Vagina (tissue), 2 donors: Measurements from ENCODE around the gene PLA2G2D. TPM values are rescaled to one million over a fixed set of nuclear protein-coding genes. Genes with fewer than 3 reads are reported as not detected.

Experiments used
- DNase-seq, 2 donors: peaks; one replicate each; pipeline ENCODE4 v3.0.0-alpha.2; 2017; ENCODE audit errors: extremely low spot score in 2 of 2
- H3K27ac ChIP-seq: fragments of 200-600 bp; sonication (generic); one replicate; pipeline ENCODE4 v1.5.1; 2019
- H3K27me3 ChIP-seq: fragments of 200-600 bp; sonication (generic); one replicate; pipeline ENCODE4 v1.5.1; 2019
- H3K36me3 ChIP-seq, 2 donors: fragments of 200-600 bp; sonication (generic); one replicate each; pipeline ENCODE4 v1.5.1; 2017 to 2019
- H3K4me1 ChIP-seq: fragments of 200-600 bp; sonication (generic); one replicate; pipeline ENCODE4 v1.5.1; 2019
- H3K4me3 ChIP-seq, 2 donors: fragments of 200-600 bp; sonication (generic); 1 replicate in 1 of 2; 2 replicates in 1 of 2; pipeline ENCODE4 v1.5.1; 2016 to 2019
- H3K9me3 ChIP-seq: fragments of 200-600 bp; sonication (generic); one replicate; pipeline ENCODE4 v1.5.1; 2019
- CTCF ChIP-seq, 3 experiments: fragments of 450-650 bp in 2 of 3; fragments of 200-600 bp in 1 of 3; sonication (generic) in 1 of 3; IDR thresholded peaks; one replicate each; pipeline ENCODE4 v1.5.1; 2017 to 2019; ENCODE audit warnings: antibody characterized with exemption in 3 of 3, mild to moderate bottlenecking in 2 of 3, moderate library complexity in 2 of 3
- POLR2A ChIP-seq, 2 donors: fragments of 450-650 bp; IDR thresholded peaks; one replicate each; pipeline ENCODE4 v1.6.1; 2017; ENCODE audit warnings: antibody characterized with exemption in 2 of 2, mild to moderate bottlenecking in 2 of 2, moderate library complexity in 2 of 2
- POLR2AphosphoS5 ChIP-seq, 2 donors: sonication (generic); formaldehyde crosslinking; IDR thresholded peaks; one replicate each; pipeline ENCODE4 v1.9.0; 2017; ENCODE audit warnings: antibody characterized with exemption in 2 of 2, mild to moderate bottlenecking in 2 of 2, low read depth in 1 of 2; ENCODE audit not compliant: insufficient read depth in 1 of 2
- intact Hi-C: fragments of 100-400 bp; cut with DNase I; formaldehyde crosslinking; loops from one replicate; pipeline ENCODE4 v1.15.1; 2023
- total RNA-seq: library from RNA; depleted of rRNA; stranded (reverse); fragments of >200 nt; gene quantifications from one replicate; pipeline ENCODE4 v1.2.3, GENCODE V29; 2016

The PLA2G2D gene
- total RNA-seq, 1 donor from 2014 or later = not detected

GRCh38 chr1:20148571-20149500, 29.5 kb upstream of the PLA2G2D start:
- no peak overlapping the region for H3K27ac ChIP-seq
- intact Hi-C loops = no loop called here

GRCh38 chr1:20147846-20148570, 28.7 kb upstream of the PLA2G2D start:
- H3K4me3 ChIP-seq = no peak overlapping the region
- H3K4me1 ChIP-seq = peaks cover 5% of the 10 kb centered on the region
- TF ChIP-seq CTCF (IDR thresholded peaks at IDR 0.05) = no peak
- no peak for TF ChIP-seq POLR2A (IDR thresholded peaks at IDR 0.05)
- TF ChIP-seq POLR2AphosphoS5 (IDR thresholded peaks at IDR 0.05; ENCODE audit: insufficient read depth in 1 of 2, low read depth in 1 of 2) = no peak
- H3K36me3 ChIP-seq = no peaks in the 10 kb centered on the region
- intact Hi-C loops = no loop called here
- H3K27me3 ChIP-seq = no peaks in the 10 kb centered on the region
- no peak overlapping the region for H3K27ac ChIP-seq
- no peaks in the 10 kb centered on the region for H3K9me3 ChIP-seq
- no peak for DNase-seq

More at GRCh38 chr1:20148571-20149500, 29.5 kb upstream of the PLA2G2D start:
- TF ChIP-seq POLR2AphosphoS5 (IDR thresholded peaks at IDR 0.05; ENCODE audit: insufficient read depth in 1 of 2, low read depth in 1 of 2) (no peak), POLR2A (IDR thresholded peaks at IDR 0.05) (no peak), CTCF (IDR thresholded peaks at IDR 0.05) (no peak)
- DNase-seq = no peak
- Histone ChIP-seq H3K9me3 (no peaks in the 10 kb centered on the region), H3K4me3 (no peak overlapping the region), H3K27me3 (no peaks in the 10 kb centered on the region), H3K4me1 (peaks cover 5% of the 10 kb centered on the region), H3K36me3 (no peaks in the 10 kb centered on the region)

- intact Hi-C loops = no loop called here
- no peak overlapping the region for H3K4me3 ChIP-seq
- no peak for DNase-seq
- H3K36me3 ChIP-seq = no peaks in the 10 kb centered on the region
- no peaks in the 10 kb centered on the region for H3K27me3 ChIP-seq
- no peaks in the 10 kb centered on the region for H3K9me3 ChIP-seq
- TF ChIP-seq CTCF (IDR thresholded peaks at IDR 0.05) (no peak), POLR2AphosphoS5 (IDR thresholded peaks at IDR 0.05; ENCODE audit: insufficient read depth in 1 of 2, low read depth in 1 of 2) (no peak), POLR2A (IDR thresholded peaks at IDR 0.05) (no peak)
- no peaks in the 10 kb centered on the region for H3K4me1 ChIP-seq
- H3K27ac ChIP-seq = no peak overlapping the region
These were observed 24.6 kb upstream of the PLA2G2D start for GRCh38 chr1:20143734-20144565.

GRCh38 chr1:20143318-20143717, 24.0 kb upstream of the PLA2G2D start:
- TF ChIP-seq POLR2A (IDR thresholded peaks at IDR 0.05) = no peak
- TF ChIP-seq POLR2AphosphoS5 (IDR thresholded peaks at IDR 0.05; ENCODE audit: insufficient read depth in 1 of 2, low read depth in 1 of 2) = no peak
- no peak for TF ChIP-seq CTCF (IDR thresholded peaks at IDR 0.05)
- Histone ChIP-seq H3K36me3 (no peaks in the 10 kb centered on the region), H3K4me1 (no peaks in the 10 kb centered on the region), H3K27me3 (no peaks in the 10 kb centered on the region), H3K27ac (no peak overlapping the region), H3K4me3 (no peak overlapping the region), H3K9me3 (no peaks in the 10 kb centered on the region)
- intact Hi-C loops = no loop called here
- DNase-seq = no peak
